Common myeloid progenitor, CD34-positive (primary cell): Measurements from ENCODE around the gene CISH.

ENCODE experiments used
- CTCF ChIA-PET: fragments of 350-600 bp; sonication (Branson Sonifier 250); formaldehyde crosslinking; loops from one replicate; lab custom pipeline; 2021; ENCODE audit warnings: antibody characterized with exemption; lab: Charles Lee
- POLR2A ChIA-PET: fragments of 350-600 bp; sonication (Branson Sonifier 250); formaldehyde crosslinking; loops from one replicate; lab custom pipeline; 2021; ENCODE audit warnings: antibody characterized with exemption; lab: Charles Lee
- DNase-seq, 3 donors: peaks; one replicate each; pipeline versions ENCODE4 v3.0.0 to v3.0.0-alpha.2; 2013
- H3K27ac ChIP-seq, 2 experiments: 1 replicate in 1 of 2; 2 replicates in 1 of 2; pipeline ENCODE4 v1.7.0; 2013; ENCODE audit warnings: inconsistent platforms in 2 of 2, low read length in 2 of 2, mild to moderate bottlenecking in 2 of 2, low read depth in 1 of 2, moderate library complexity in 1 of 2; ENCODE audit not compliant: severe bottlenecking in 2 of 2, insufficient read depth in 1 of 2, poor library complexity in 1 of 2
- H3K27me3 ChIP-seq, 5 experiments: replicated peaks in 2 of 5; 1 replicate in 3 of 5; 2 replicates in 2 of 5; pipeline versions ENCODE4 v1.6.1 to v1.7.0; 2013; ENCODE audit warnings: low read length in 4 of 5, mild to moderate bottlenecking in 2 of 5, moderate library complexity in 2 of 5, inconsistent platforms in 1 of 5; ENCODE audit not compliant: insufficient read depth in 5 of 5, control insufficient read depth in 4 of 5
- H3K36me3 ChIP-seq, 4 experiments: 1 replicate in 2 of 4; 2 replicates in 2 of 4; pipeline versions ENCODE4 v1.6.1 to v1.7.0; 2013; ENCODE audit warnings: low read length in 3 of 4, control low read depth in 1 of 4, mild to moderate bottlenecking in 1 of 4; ENCODE audit not compliant: control insufficient read depth in 4 of 4, insufficient read depth in 4 of 4
- H3K4me1 ChIP-seq, 4 experiments: 1 replicate in 3 of 4; 2 replicates in 1 of 4; pipeline versions ENCODE4 v1.6.1 to v1.7.1; 2013; ENCODE audit warnings: low read length in 3 of 4, mild to moderate bottlenecking in 3 of 4, control low read depth in 1 of 4, inconsistent platforms in 1 of 4, moderate library complexity in 1 of 4; ENCODE audit not compliant: control insufficient read depth in 4 of 4, insufficient read depth in 4 of 4; ENCODE audit errors: control extremely low read depth in 1 of 4
- H3K4me3 ChIP-seq, 7 experiments: 1 replicate in 4 of 7; 2 replicates in 3 of 7; pipeline versions ENCODE4 v1.5.1 to v1.7.0; 2013; ENCODE audit warnings: mild to moderate bottlenecking in 7 of 7, low read length in 6 of 7, moderate library complexity in 6 of 7, inconsistent platforms in 2 of 7, low read depth in 2 of 7, control low read depth in 1 of 7; ENCODE audit not compliant: insufficient read depth in 4 of 7, control insufficient read depth in 1 of 7; ENCODE audit errors: extremely low read depth in 1 of 7
- H3K9me3 ChIP-seq, 5 experiments: 1 replicate in 4 of 5; 2 replicates in 1 of 5; pipeline versions ENCODE4 v1.6.1 to v1.7.1; 2013; ENCODE audit warnings: low read length in 4 of 5, mild to moderate bottlenecking in 2 of 5, inconsistent platforms in 1 of 5, low read depth in 1 of 5, moderate library complexity in 1 of 5; ENCODE audit not compliant: control insufficient read depth in 4 of 5, insufficient read depth in 2 of 5; ENCODE audit errors: control extremely low read depth in 1 of 5
- WGBS: methylation state at CpG from one replicate; pipeline ENCODE4 v1.1.5; 2013; ENCODE audit not compliant: insufficient coverage; 5-methylcytosine and 5-hydroxymethylcytosine counted together

The CISH gene

GRCh38 chr3:50624634-50625033 lies 13.1 kb upstream of the CISH start:
- Histone ChIP-seq H3K4me1 (peaks cover 32 to 100% (median 100%) of the 10 kb centered on the region in 4 experiments), H3K36me3 (peaks cover 0 to 88% (median 14%) of the 10 kb centered on the region in 4 experiments), H3K9me3 (no peaks in the 10 kb centered on the region), H3K4me3 (peak overlapping the region in 5 of 7 experiments; percentile 12 to 62 (median 34)), H3K27ac (peak overlapping the region in 1 of 2 experiments; percentile 69), H3K27me3 (no peaks in the 10 kb centered on the region)
- ChIA-PET CTCF (interaction anchor here (1.2 to 40.1 kb wide), 7 partner anchors 8 to 755 kb away, joined by 3 to 799 read pairs (median 9); partner anchors contain the start of genes C3orf18, CISH, HEMK1 and MAPKAPK3), POLR2A (interaction anchor here (1.3 kb wide), 1 partner anchor 8 kb away, joined by 3 read pairs; no protein-coding TSS in a partner anchor)
- 100% methylated on average over 2 of the region's 2 CpGs for WGBS
- no peak for DNase-seq

GRCh38 chr3:50623840-50624474 lies 12.4 kb upstream of the CISH start:
- WGBS: 0% methylated on average over 6 of the region's 6 CpGs
- peak overlapping the region; percentile 26 to 69 for H3K27ac ChIP-seq
- no peaks in the 10 kb centered on the region for H3K27me3 ChIP-seq
- CTCF ChIA-PET: interaction anchor here (1.2 to 40.1 kb wide), 7 partner anchors 7 to 756 kb away, joined by 3 to 799 read pairs (median 9); partner anchors contain the start of genes C3orf18, CISH, HEMK1 and MAPKAPK3
- POLR2A ChIA-PET: interaction anchor here (1.3 kb wide), 1 partner anchor 9 kb away, joined by 3 read pairs; no protein-coding TSS in a partner anchor
- peaks cover 37 to 100% (median 100%) of the 10 kb centered on the region in 4 experiments for H3K4me1 ChIP-seq
- H3K9me3 ChIP-seq: no peaks in the 10 kb centered on the region
- DNase-seq: peak in 2 of 3 donors; percentile 65 to 80
- peaks cover 0 to 88% (median 14%) of the 10 kb centered on the region in 4 experiments for H3K36me3 ChIP-seq
- peak overlapping the region in 5 of 7 experiments; percentile 12 to 62 (median 34) for H3K4me3 ChIP-seq

GRCh38 chr3:50622881-50623280 lies 11.3 kb upstream of the CISH start:
- peaks cover 0 to 77% (median 13%) of the 10 kb centered on the region in 4 experiments for H3K36me3 ChIP-seq
- ChIA-PET POLR2A (interaction anchor here (0.8 kb wide), 1 partner anchor 767 kb away, joined by 4 read pairs; no protein-coding TSS in a partner anchor), CTCF (interaction anchor here (1.0 to 40.1 kb wide), 6 partner anchors 6 to 52 kb away, joined by 3 to 799 read pairs (median 20); partner anchors contain the start of genes C3orf18, CISH, HEMK1 and MAPKAPK3)
- H3K4me1 ChIP-seq: peaks cover 39 to 99% (median 97%) of the 10 kb centered on the region in 4 experiments
- DNase-seq: no peak
- peak overlapping the region; percentile 26 to 69 for H3K27ac ChIP-seq
- no peaks in the 10 kb centered on the region for H3K9me3 ChIP-seq
- H3K4me3 ChIP-seq: no peak overlapping the region
- H3K27me3 ChIP-seq: no peaks in the 10 kb centered on the region
- 89% methylated on average over 3 of the region's 3 CpGs for WGBS

GRCh38 chr3:50620820-50621219 lies 9.2 kb upstream of the CISH start:
- no peaks in the 10 kb centered on the region for H3K27me3 ChIP-seq
- peak overlapping the region in 5 of 7 experiments; percentile 20 to 65 (median 53) for H3K4me3 ChIP-seq
- peaks cover 41 to 94% (median 88%) of the 10 kb centered on the region in 4 experiments for H3K4me1 ChIP-seq
- H3K27ac ChIP-seq: peak overlapping the region; percentile 14 to 75
- no peaks in the 10 kb centered on the region for H3K9me3 ChIP-seq
- ChIA-PET CTCF (interaction anchor here (0.9 to 40.1 kb wide), 6 partner anchors 8 to 54 kb away, joined by 3 to 799 read pairs (median 8); partner anchors contain the start of genes C3orf18, DOCK3 and HEMK1), POLR2A (interaction anchor here (1.0 to 1.4 kb wide), 2 partner anchors 18 to 19 kb away, joined by 3 read pairs; no protein-coding TSS in a partner anchor)
- H3K36me3 ChIP-seq: peaks cover 0 to 62% (median 11%) of the 10 kb centered on the region in 4 experiments
- WGBS: 30% methylated on average over 3 of the region's 4 CpGs
- DNase-seq: peak in 2 of 3 donors; percentile 51 to 60

- ChIA-PET CTCF (interaction anchor here (0.9 to 40.1 kb wide), 9 partner anchors 9 to 814 kb away, joined by 3 to 799 read pairs (median 5); partner anchors contain the start of genes C3orf18, DOCK3 and HEMK1), POLR2A (interaction anchor here (1.0 to 1.4 kb wide), 2 partner anchors 18 to 20 kb away, joined by 3 read pairs; no protein-coding TSS in a partner anchor)
- peaks cover 41 to 91% (median 87%) of the 10 kb centered on the region in 4 experiments for H3K4me1 ChIP-seq
- no peaks in the 10 kb centered on the region for H3K9me3 ChIP-seq
- peak in 2 of 3 donors; percentile 87 to 91 for DNase-seq
- no CpG with 5 or more reads among the region's 1 CpG for WGBS
- H3K27ac ChIP-seq: peak overlapping the region; percentile 65 to 75
- H3K36me3 ChIP-seq: peaks cover 0 to 58% (median 11%) of the 10 kb centered on the region in 4 experiments
- peak overlapping the region in 5 of 7 experiments; percentile 20 to 65 (median 63) for H3K4me3 ChIP-seq
- H3K27me3 ChIP-seq: no peaks in the 10 kb centered on the region
Observed at GRCh38 chr3:50620420-50620819, 8.8 kb upstream of the CISH start.

GRCh38 chr3:50617911-50618481 lies 6.4 kb upstream of the CISH start:
- Histone ChIP-seq H3K36me3 (peaks cover 0 to 34% (median 5%) of the 10 kb centered on the region in 4 experiments), H3K27me3 (no peaks in the 10 kb centered on the region), H3K4me3 (peak overlapping the region; percentile 65 to 95 (median 88)), H3K4me1 (peaks cover 24 to 78% (median 76%) of the 10 kb centered on the region in 4 experiments), H3K27ac (peak overlapping the region; percentile 72 to 87), H3K9me3 (no peaks in the 10 kb centered on the region)
- WGBS: 11% methylated on average over 5 of the region's 6 CpGs
- DNase-seq: peak in 2 of 3 donors; percentile 27 to 38
- ChIA-PET POLR2A (interaction anchor here (1.2 to 2.2 kb wide), 2 partner anchors 49 to 767 kb away, joined by 4 to 10 read pairs; partner anchors contain the start of genes HEMK1 and MANF), CTCF (interaction anchor here (1.0 to 40.1 kb wide), 6 partner anchors 11 to 771 kb away, joined by 3 to 799 read pairs (median 4); partner anchors contain the start of genes C3orf18 and HEMK1)
